Glutamatergic neuron (in vitro differentiated cells): ENCODE results near the gene GRAMD1B. TPM values are rescaled to one million over a fixed set of nuclear protein-coding genes. Genes with fewer than 3 reads are reported as not detected.
A peak's percentile ranks its signal among the peaks of the same experiment; 100 is the strongest.
"Not testable (repeated sequence)": the region's sequence is repeated elsewhere in the genome, so short reads cannot be mapped to it uniquely, and the experiment has no call there.

Source experiments
- DNase-seq: peaks from one replicate; pipeline ENCODE4 v3.0.0; 2022
- H3K27ac Mint-ChIP-seq: one replicate; pipeline ENCODE4 v1.8.0; 2020; ENCODE audit warnings: mild to moderate bottlenecking, mixed read lengths, inconsistent platforms; ENCODE audit not compliant: unreplicated experiment
- H3K27me3 Mint-ChIP-seq: one replicate; pipeline ENCODE4 v1.8.0; 2020; ENCODE audit warnings: mild to moderate bottlenecking, moderate library complexity, mixed read lengths, inconsistent platforms; ENCODE audit not compliant: unreplicated experiment
- H3K36me3 Mint-ChIP-seq: one replicate; pipeline ENCODE4 v1.8.0; 2020; ENCODE audit warnings: mild to moderate bottlenecking, mixed read lengths, inconsistent platforms; ENCODE audit not compliant: unreplicated experiment
- H3K4me1 Mint-ChIP-seq: one replicate; pipeline ENCODE4 v1.8.0; 2020; ENCODE audit warnings: mild to moderate bottlenecking, low read depth, mixed read lengths, inconsistent platforms; ENCODE audit not compliant: unreplicated experiment
- H3K4me3 Mint-ChIP-seq: one replicate; pipeline ENCODE4 v1.8.0; 2020; ENCODE audit warnings: mild to moderate bottlenecking, mixed read lengths, inconsistent platforms; ENCODE audit not compliant: unreplicated experiment
- H3K9me3 Mint-ChIP-seq: one replicate; pipeline ENCODE4 v1.8.0; 2020; ENCODE audit warnings: mild to moderate bottlenecking, moderate library complexity, mixed read lengths, inconsistent platforms; ENCODE audit not compliant: unreplicated experiment
- CTCF ChIP-seq: fragments of 200-600 bp; sonication (generic); IDR thresholded peaks from one replicate; pipeline ENCODE4 v1.5.0; 2021; ENCODE audit not compliant: partially characterized antibody, unreplicated experiment
- total RNA-seq: library from RNA; stranded (reverse); fragmentation: NEBNext Ultra II Directional; extraction: Animal tissue kit (Norgen Biotek cat#: 25700); gene quantifications from one replicate; pipeline ENCODE4 v1.2.1, GENCODE V29; 2021; ENCODE audit not compliant: unreplicated experiment

The GRAMD1B gene
- total RNA-seq, 1 donor from 2014 or later: 12.2 TPM

- Mint-ChIP-seq H3K4me3 (no peak overlapping the region), H3K9me3 (no peaks in the 10 kb centered on the region), H3K27me3 (no peaks in the 10 kb centered on the region), H3K27ac (no peak overlapping the region), H3K36me3 (no peaks in the 10 kb centered on the region), H3K4me1 (peaks cover 16% of the 10 kb centered on the region)
- no peak for DNase-seq
- TF ChIP-seq CTCF: no peak
Observed at GRCh38 chr11:123569393-123569792, 139.3 kb downstream of the GRAMD1B start.

DNA sequence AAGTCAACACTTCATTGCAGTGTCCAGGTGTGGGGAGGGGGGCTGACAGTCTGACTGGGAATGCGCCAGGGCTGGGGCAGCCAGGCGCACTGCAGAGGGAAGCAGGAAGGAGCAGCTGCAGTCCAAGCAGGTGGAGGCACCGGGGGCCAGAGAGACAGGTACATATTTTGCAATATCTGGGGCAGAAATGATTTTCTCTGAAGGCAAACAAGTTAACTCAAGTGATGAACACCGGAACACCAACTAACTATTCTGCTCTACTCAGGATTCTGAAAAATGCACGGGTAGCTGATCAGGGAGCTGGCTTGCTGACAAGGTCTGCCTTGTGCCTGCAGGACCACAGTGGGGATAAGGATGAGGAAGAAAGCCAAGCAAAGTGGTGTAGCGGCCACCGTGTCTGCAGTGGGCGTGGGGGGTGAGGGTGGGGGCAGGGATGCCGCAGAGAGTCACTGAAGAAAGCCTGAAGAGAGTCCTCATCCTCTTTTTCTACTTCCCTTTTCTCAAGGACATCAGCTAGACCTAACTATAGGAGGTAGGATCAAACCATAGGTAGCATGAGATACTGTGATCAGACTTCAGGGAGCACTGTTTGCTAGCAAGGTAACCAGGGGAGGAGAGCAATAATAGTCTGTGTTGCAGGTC, 141.0 kb downstream of the GRAMD1B start:
- no peak for DNase-seq
- Mint-ChIP-seq H3K27ac (no peak overlapping the region), H3K4me3 (no peak overlapping the region), H3K36me3 (no peaks in the 10 kb centered on the region), H3K9me3 (no peaks in the 10 kb centered on the region), H3K4me1 (peaks cover 6% of the 10 kb centered on the region), H3K27me3 (peaks cover 2% of the 10 kb centered on the region)
- TF ChIP-seq CTCF: no peak

- not testable (repeated sequence) for H3K4me3 Mint-ChIP-seq, H3K9me3 Mint-ChIP-seq, DNase-seq, H3K27me3 Mint-ChIP-seq, H3K27ac Mint-ChIP-seq, H3K36me3 Mint-ChIP-seq
- H3K4me1 Mint-ChIP-seq: peaks cover 14% of the 10 kb centered on the region
Observed at GRCh38 chr11:123572791-123573190, 142.7 kb downstream of the GRAMD1B start.

DNA sequence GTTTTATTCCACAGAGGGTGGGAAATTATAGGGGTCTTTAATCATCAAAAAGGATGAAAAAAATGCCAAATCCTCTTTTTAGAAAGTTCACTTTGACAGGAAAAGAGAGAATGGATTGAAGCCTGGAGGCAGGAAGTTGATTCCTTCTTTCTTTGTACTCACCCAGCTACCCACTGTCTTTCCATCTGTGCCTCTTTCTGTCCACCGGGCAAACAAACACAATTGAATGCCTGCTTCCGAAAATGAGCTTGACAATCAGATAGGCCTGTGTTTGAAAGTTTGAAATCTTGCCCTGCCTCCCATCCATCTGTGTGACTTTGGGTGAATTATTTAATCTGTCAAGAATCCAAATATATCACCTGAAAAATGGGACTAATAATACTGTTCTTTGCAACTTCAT, 143.2 kb downstream of the GRAMD1B start:
- Mint-ChIP-seq H3K4me3 (no peak overlapping the region), H3K4me1 (peaks cover 16% of the 10 kb centered on the region), H3K27me3 (peaks cover 2% of the 10 kb centered on the region), H3K9me3 (peaks cover 2% of the 10 kb centered on the region), H3K27ac (no peak overlapping the region), H3K36me3 (no peaks in the 10 kb centered on the region)
- DNase-seq: no peak
- TF ChIP-seq CTCF: no peak

- H3K36me3 Mint-ChIP-seq: no peaks in the 10 kb centered on the region
- H3K9me3 Mint-ChIP-seq: peaks cover 4% of the 10 kb centered on the region
- TF ChIP-seq CTCF: no peak
- H3K27ac Mint-ChIP-seq: no peak overlapping the region
- H3K4me1 Mint-ChIP-seq: peaks cover 28% of the 10 kb centered on the region
- peaks cover 6% of the 10 kb centered on the region for H3K27me3 Mint-ChIP-seq
- no peak overlapping the region for H3K4me3 Mint-ChIP-seq
- DNase-seq: no peak
Observed at GRCh38 chr11:123575441-123575840, 145.4 kb downstream of the GRAMD1B start.

DNA sequence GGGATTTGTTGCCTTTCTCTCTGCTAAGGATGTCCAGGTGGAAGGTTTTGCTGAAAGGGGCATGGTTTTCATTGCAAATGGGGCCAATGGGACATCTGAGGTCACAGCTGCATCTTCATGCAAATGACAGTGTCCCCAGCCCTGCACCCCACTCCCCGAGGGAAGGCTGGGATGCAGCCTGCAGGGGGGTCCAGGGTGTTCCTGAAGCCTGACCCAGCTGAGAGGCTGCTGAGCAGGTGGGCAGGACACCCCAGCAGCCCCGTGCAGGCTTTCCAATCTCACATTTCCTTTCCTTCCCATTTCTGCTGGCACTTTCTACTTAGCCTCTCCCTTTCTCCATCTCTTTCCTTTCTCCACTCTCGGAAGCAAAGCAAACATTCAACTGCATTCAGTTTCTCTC, 146.0 kb downstream of the GRAMD1B start:
- H3K9me3 Mint-ChIP-seq: peaks cover 4% of the 10 kb centered on the region
- H3K27ac Mint-ChIP-seq: peak overlapping the region; percentile 1
- DNase-seq: no peak
- no peaks in the 10 kb centered on the region for H3K36me3 Mint-ChIP-seq
- peak overlapping the region; percentile 31 for H3K4me3 Mint-ChIP-seq
- peaks cover 33% of the 10 kb centered on the region for H3K4me1 Mint-ChIP-seq
- TF ChIP-seq CTCF: no peak
- H3K27me3 Mint-ChIP-seq: peaks cover 6% of the 10 kb centered on the region
